ENCODE measurements around the gene AP1G2. TPM values are rescaled to one million over a fixed set of nuclear protein-coding genes. Genes with fewer than 3 reads are reported as not detected.

AP1G2 gene
- total RNA-seq, 1 experiment from 2014 or later, result 69.7 TPM

DNA sequence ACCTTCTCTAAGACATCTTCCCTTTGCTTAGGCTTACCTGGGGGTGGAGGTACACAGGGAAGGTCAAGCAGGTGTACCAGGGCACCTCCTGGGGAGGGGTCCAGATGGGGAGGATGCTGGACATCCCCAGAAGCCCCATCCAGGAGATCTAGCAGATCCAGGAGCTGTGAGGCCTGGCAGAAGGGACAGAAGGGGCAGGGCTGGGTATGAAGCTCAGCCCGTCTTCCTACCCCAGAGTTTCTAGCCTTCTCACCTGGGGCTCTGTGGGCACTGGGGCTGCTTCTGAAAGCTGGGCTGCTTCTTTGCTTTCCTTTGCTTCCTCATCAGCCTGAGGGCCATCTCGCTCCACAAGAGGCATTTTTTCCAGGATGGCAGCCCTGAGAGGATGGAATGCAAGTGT lies 6.3 kb downstream of the AP1G2 start:
- peaks cover 12% of the 10 kb centered on the region for H3K36me3 ChIP-seq (ENCODE audit: low read depth, low read length)
- H3K9ac ChIP-seq (ENCODE audit: low read length), result no peak overlapping the region; the same call in 1 of the 2 replicates
- H2AFZ ChIP-seq (ENCODE audit: low read length), result no peak overlapping the region
- intact Hi-C loops (cut with micrococcal nuclease), result no loop called here
- no peak overlapping the region for H3K4me3 ChIP-seq (ENCODE audit: low read length)
- no peaks in the 10 kb centered on the region for H3K27me3 ChIP-seq (ENCODE audit: low read length)
- CTCF ChIA-PET, result interaction anchor here (0.6 to 0.8 kb wide), 3 partner anchors 19 to 1317 kb away, joined by 4 to 8 read pairs (median 6); no protein-coding TSS in a partner anchor
- H3K9me3 ChIP-seq (ENCODE audit: low read length), result no peaks in the 10 kb centered on the region
- no peak for ATAC-seq
- POLR2A ChIA-PET (ENCODE audit: unreplicated experiment), result no interaction called here
- H4K20me1 ChIP-seq (ENCODE audit: low read length), result no peaks in the 10 kb centered on the region
- H3K4me2 ChIP-seq (ENCODE audit: low read length), result no peak overlapping the region
- H3K4me1 ChIP-seq (ENCODE audit: insufficient read depth, low read length), result peaks cover 32% of the 10 kb centered on the region
- peak overlapping the region; percentile 62 for H3K27ac ChIP-seq (ENCODE audit: low read length)
- no peaks in the 10 kb centered on the region for H3K9me2 ChIP-seq (replicated peaks; ENCODE audit: low read length)
- no peak for DNase-seq
- peaks cover 27% of the 10 kb centered on the region for H3K79me2 ChIP-seq (ENCODE audit: low read length)
- no peaks in the 10 kb centered on the region for H3F3A ChIP-seq (ENCODE audit: low read length, unreplicated experiment)
- no TSS peak for BruUV-seq (replicated peaks)
- TF ChIP-seq, protein P1, sequence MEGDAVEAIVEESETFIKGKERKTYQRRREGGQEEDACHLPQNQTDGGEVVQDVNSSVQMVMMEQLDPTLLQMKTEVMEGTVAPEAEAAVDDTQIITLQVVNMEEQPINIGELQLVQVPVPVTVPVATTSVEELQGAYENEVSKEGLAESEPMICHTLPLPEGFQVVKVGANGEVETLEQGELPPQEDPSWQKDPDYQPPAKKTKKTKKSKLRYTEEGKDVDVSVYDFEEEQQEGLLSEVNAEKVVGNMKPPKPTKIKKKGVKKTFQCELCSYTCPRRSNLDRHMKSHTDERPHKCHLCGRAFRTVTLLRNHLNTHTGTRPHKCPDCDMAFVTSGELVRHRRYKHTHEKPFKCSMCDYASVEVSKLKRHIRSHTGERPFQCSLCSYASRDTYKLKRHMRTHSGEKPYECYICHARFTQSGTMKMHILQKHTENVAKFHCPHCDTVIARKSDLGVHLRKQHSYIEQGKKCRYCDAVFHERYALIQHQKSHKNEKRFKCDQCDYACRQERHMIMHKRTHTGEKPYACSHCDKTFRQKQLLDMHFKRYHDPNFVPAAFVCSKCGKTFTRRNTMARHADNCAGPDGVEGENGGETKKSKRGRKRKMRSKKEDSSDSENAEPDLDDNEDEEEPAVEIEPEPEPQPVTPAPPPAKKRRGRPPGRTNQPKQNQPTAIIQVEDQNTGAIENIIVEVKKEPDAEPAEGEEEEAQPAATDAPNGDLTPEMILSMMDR (conservative IDR thresholded peaks at IDR 0.05; ENCODE audit: low read depth, low read length), result no peak
- TF ChIP-seq EZH2phosphoT487 (IDR thresholded peaks at IDR 0.05; ENCODE audit: borderline replicate concordance, low read length) (no peak), EZH2 (IDR thresholded peaks at IDR 0.05; ENCODE audit: low read length, unreplicated experiment) (no peak)

- Histone ChIP-seq H3K27me3 (ENCODE audit: low read length) (no peaks in the 10 kb centered on the region), H3K9me2 (replicated peaks; ENCODE audit: low read length) (no peaks in the 10 kb centered on the region), H3K4me3 (ENCODE audit: low read length) (no peak overlapping the region), H3F3A (ENCODE audit: low read length, unreplicated experiment) (no peaks in the 10 kb centered on the region), H3K9ac (ENCODE audit: low read length) (no peak overlapping the region), H3K79me2 (ENCODE audit: low read length) (peaks cover 26% of the 10 kb centered on the region), H3K27ac (ENCODE audit: low read length) (no peak overlapping the region), H3K4me1 (ENCODE audit: insufficient read depth, low read length) (peaks cover 32% of the 10 kb centered on the region), H3K4me2 (ENCODE audit: low read length) (no peak overlapping the region), H2AFZ (ENCODE audit: low read length) (no peak overlapping the region), H4K20me1 (ENCODE audit: low read length) (no peaks in the 10 kb centered on the region), H3K36me3 (ENCODE audit: low read depth, low read length) (peaks cover 12% of the 10 kb centered on the region), H3K9me3 (ENCODE audit: low read length) (no peaks in the 10 kb centered on the region)
- intact Hi-C loops (cut with micrococcal nuclease), result loop anchor here (10.0 kb wide), 1 partner anchor 485 kb away; no protein-coding TSS in a partner anchor
- CTCF ChIA-PET, result interaction anchor here (0.7 to 1.3 kb wide), 2 partner anchors 11 to 82 kb away, joined by 3 to 4 read pairs; no protein-coding TSS in a partner anchor
- DNase-seq, result no peak
- no TSS peak for BruUV-seq (replicated peaks)
- TF ChIP-seq EZH2 (IDR thresholded peaks at IDR 0.05; ENCODE audit: low read length, unreplicated experiment) (no peak), EZH2phosphoT487 (IDR thresholded peaks at IDR 0.05; ENCODE audit: borderline replicate concordance, low read length) (no peak)
- TF ChIP-seq, protein P1 (conservative IDR thresholded peaks at IDR 0.05; ENCODE audit: low read depth, low read length), result no peak
- POLR2A ChIA-PET (ENCODE audit: unreplicated experiment), result no interaction called here
- no peak for ATAC-seq
Measured at GRCh38 chr14:23559926-23560520, 7.6 kb downstream of the AP1G2 start.

All from PC-3 (cell line).